ENCODE data around the gene TTYH2. TPM values are rescaled to one million over a fixed set of nuclear protein-coding genes. Genes with fewer than 3 reads are reported as not detected.

Gene TTYH2
- total and polyA plus RNA-seq, 7 experiments from 2014 or later: 1.9 to 15.8 (median 9.8) TPM

GRCh38 chr17:74176546-74177001 lies 36.8 kb upstream of the TTYH2 start:
- no peaks in the 10 kb centered on the region for H3K9me3 ChIP-seq (ENCODE audit: control insufficient read depth in 2 of 3, low read length in 3 of 3)
- H3K27ac Mint-ChIP-seq: no peak overlapping the region
- no peaks in the 10 kb centered on the region for H3K9me3 Mint-ChIP-seq
- H3K27ac ChIP-seq (ENCODE audit: low read depth, low read length): no peak overlapping the region
- CTCF ChIA-PET: interaction anchor here (1.0 to 2.2 kb wide), 3 partner anchors 181 to 749 kb away, joined by 3 to 8 read pairs (median 3); no protein-coding TSS in a partner anchor
- POLR2A ChIA-PET: no interaction called here
- peak; percentile 56 for ATAC-seq
- H3K4me1 Mint-ChIP-seq: peaks cover 0 to 3% (median 0%) of the 10 kb centered on the region in 7 donors
- H3K27me3 Mint-ChIP-seq: peaks cover 12 to 33% (median 27%) of the 10 kb centered on the region in 5 donors
- no peak overlapping the region for H3K4me3 Mint-ChIP-seq
- no peaks in the 10 kb centered on the region for H3K27me3 ChIP-seq (ENCODE audit: control insufficient read depth in 2 of 2, insufficient read depth in 2 of 2, low read length in 2 of 2)
- DNase-seq: peak in 6 of 9 donors; percentile 13 to 32 (median 22)
- intact Hi-C loops (cut with micrococcal nuclease): loop anchor here in 1 of 2 donors (2.0 kb wide), 1 partner anchor 530 kb away; no protein-coding TSS in a partner anchor
- no peaks in the 10 kb centered on the region for H3K36me3 Mint-ChIP-seq
- H3K4me1 ChIP-seq (ENCODE audit: control insufficient read depth in 2 of 2, insufficient read depth in 2 of 2, low read length in 2 of 2): no peaks in the 10 kb centered on the region
- no peaks in the 10 kb centered on the region for H3K36me3 ChIP-seq (ENCODE audit: control insufficient read depth in 2 of 3, insufficient read depth in 3 of 3, low read length in 3 of 3)
- no peak overlapping the region for H3K4me3 ChIP-seq (ENCODE audit: low read length)

DNA sequence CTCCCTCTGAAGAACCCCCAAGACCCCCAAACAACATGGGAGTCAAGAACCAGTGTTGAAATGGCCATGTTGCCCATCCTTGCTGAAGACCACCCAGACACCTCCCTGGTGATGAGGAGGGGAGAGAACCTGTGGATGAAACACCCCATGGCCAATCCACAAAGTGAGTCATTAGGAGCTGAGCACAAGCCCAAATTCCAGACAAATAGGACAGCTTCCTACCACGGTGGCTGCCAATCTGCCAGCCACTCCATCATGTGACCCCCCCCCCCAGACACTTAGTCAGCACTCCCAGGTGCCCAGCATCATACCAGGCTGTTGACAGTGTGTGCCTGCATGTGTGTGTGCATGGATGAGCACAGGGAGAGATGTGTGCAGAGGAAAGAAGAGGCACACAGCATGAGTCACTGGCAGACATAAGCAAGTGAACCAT lies 36.3 kb upstream of the TTYH2 start:
- Mint-ChIP-seq H3K9me3 (no peaks in the 10 kb centered on the region), H3K36me3 (no peaks in the 10 kb centered on the region), H3K27me3 (peaks cover 11 to 35% (median 27%) of the 10 kb centered on the region in 5 donors), H3K4me1 (peaks cover 0 to 3% (median 0%) of the 10 kb centered on the region in 7 donors), H3K4me3 (no peak overlapping the region), H3K27ac (no peak overlapping the region)
- ATAC-seq (no peak), DNase-seq (no peak)
- H3K27me3 ChIP-seq (ENCODE audit: control insufficient read depth in 2 of 2, insufficient read depth in 2 of 2, low read length in 2 of 2): no peaks in the 10 kb centered on the region
- ChIA-PET CTCF (interaction anchor here (1.0 to 2.2 kb wide), 3 partner anchors 181 to 749 kb away, joined by 3 to 8 read pairs (median 3); no protein-coding TSS in a partner anchor), POLR2A (no interaction called here)
- H3K27ac ChIP-seq (ENCODE audit: low read depth, low read length): no peak overlapping the region
- no peaks in the 10 kb centered on the region for H3K4me1 ChIP-seq (ENCODE audit: control insufficient read depth in 2 of 2, insufficient read depth in 2 of 2, low read length in 2 of 2)
- intact Hi-C loops (cut with micrococcal nuclease): loop anchor here in 1 of 2 donors (2.0 kb wide), 1 partner anchor 530 kb away; no protein-coding TSS in a partner anchor
- no peak overlapping the region for H3K4me3 ChIP-seq (ENCODE audit: low read length)
- H3K9me3 ChIP-seq (ENCODE audit: control insufficient read depth in 2 of 3, low read length in 3 of 3): no peaks in the 10 kb centered on the region
- no peaks in the 10 kb centered on the region for H3K36me3 ChIP-seq (ENCODE audit: control insufficient read depth in 2 of 3, insufficient read depth in 3 of 3, low read length in 3 of 3)

DNA sequence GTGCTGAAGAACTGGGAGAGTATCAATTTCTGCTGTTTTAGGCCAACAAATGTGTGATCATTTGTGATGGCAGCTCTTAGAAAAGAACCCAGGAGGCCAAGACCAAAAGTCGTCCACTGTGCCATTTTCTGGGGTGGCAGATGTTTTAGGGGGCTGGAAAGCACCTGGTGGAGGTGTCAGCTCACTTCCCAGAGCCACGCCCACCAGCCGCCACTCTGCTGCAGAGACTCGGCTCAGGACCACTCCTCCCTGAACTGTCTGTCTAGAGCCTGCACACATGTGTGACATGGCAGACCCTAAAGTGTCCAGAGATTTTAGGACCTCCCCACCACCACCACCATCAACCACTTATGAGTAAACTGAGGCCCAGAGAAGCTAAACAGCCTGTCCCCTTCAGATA lies 33.8 kb upstream of the TTYH2 start:
- H3K27ac ChIP-seq (ENCODE audit: low read depth, low read length): no peak overlapping the region
- DNase-seq (no peak), ATAC-seq (no peak)
- H3K9me3 Mint-ChIP-seq: no peaks in the 10 kb centered on the region
- H3K36me3 Mint-ChIP-seq: no peaks in the 10 kb centered on the region
- CTCF ChIA-PET: no interaction called here
- no peak overlapping the region for H3K27ac Mint-ChIP-seq
- H3K4me1 ChIP-seq (ENCODE audit: control insufficient read depth in 2 of 2, insufficient read depth in 2 of 2, low read length in 2 of 2): no peaks in the 10 kb centered on the region
- no peaks in the 10 kb centered on the region for H3K27me3 ChIP-seq (ENCODE audit: control insufficient read depth in 2 of 2, insufficient read depth in 2 of 2, low read length in 2 of 2)
- H3K36me3 ChIP-seq (ENCODE audit: control insufficient read depth in 2 of 3, insufficient read depth in 3 of 3, low read length in 3 of 3): no peaks in the 10 kb centered on the region
- H3K4me3 Mint-ChIP-seq: no peak overlapping the region
- no peaks in the 10 kb centered on the region for H3K9me3 ChIP-seq (ENCODE audit: control insufficient read depth in 2 of 3, low read length in 3 of 3)
- intact Hi-C loops (cut with micrococcal nuclease): no loop called here
- peaks cover 0 to 3% (median 0%) of the 10 kb centered on the region in 7 donors for H3K4me1 Mint-ChIP-seq
- H3K27me3 Mint-ChIP-seq: peaks cover 11 to 37% (median 21%) of the 10 kb centered on the region in 5 donors
- H3K4me3 ChIP-seq (ENCODE audit: low read length): no peak overlapping the region
- POLR2A ChIA-PET: interaction anchor here (0.8 kb wide), 1 partner anchor 18 kb away, joined by 3 read pairs; no protein-coding TSS in a partner anchor

DNA sequence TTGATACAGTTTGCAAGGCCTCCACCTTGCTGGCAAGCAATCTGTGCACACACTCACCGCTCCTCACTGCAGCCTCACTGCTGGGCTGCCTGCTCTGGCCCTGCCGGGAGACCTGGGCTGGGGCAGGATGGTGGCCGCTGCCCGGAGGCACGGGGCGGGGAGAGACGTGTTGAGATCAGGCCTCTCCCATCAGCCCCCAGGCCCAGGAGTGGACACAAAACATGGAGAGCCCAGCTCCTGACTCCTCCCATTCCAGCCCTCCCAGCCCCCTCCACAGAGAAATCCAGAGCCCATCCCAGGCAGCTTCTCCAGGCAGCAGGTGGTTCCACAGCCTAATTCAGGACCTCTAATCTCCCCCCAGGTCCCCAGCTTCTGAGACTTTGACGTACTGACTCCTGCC lies 33.0 kb upstream of the TTYH2 start:
- POLR2A ChIA-PET: interaction anchor here (0.8 kb wide), 1 partner anchor 17 kb away, joined by 3 read pairs; no protein-coding TSS in a partner anchor
- Histone ChIP-seq H3K4me3 (ENCODE audit: low read length) (no peak overlapping the region), H3K4me1 (ENCODE audit: control insufficient read depth in 2 of 2, insufficient read depth in 2 of 2, low read length in 2 of 2) (no peaks in the 10 kb centered on the region), H3K27ac (ENCODE audit: low read depth, low read length) (no peak overlapping the region), H3K9me3 (ENCODE audit: control insufficient read depth in 2 of 3, low read length in 3 of 3) (no peaks in the 10 kb centered on the region), H3K36me3 (ENCODE audit: control insufficient read depth in 2 of 3, insufficient read depth in 3 of 3, low read length in 3 of 3) (no peaks in the 10 kb centered on the region), H3K27me3 (ENCODE audit: control insufficient read depth in 2 of 2, insufficient read depth in 2 of 2, low read length in 2 of 2) (no peaks in the 10 kb centered on the region)
- CTCF ChIA-PET: no interaction called here
- intact Hi-C loops (cut with micrococcal nuclease): no loop called here
- no peaks in the 10 kb centered on the region for H3K9me3 Mint-ChIP-seq
- no peak for DNase-seq
- H3K27me3 Mint-ChIP-seq: peaks cover 11 to 33% (median 16%) of the 10 kb centered on the region in 5 donors
- no peaks in the 10 kb centered on the region for H3K36me3 Mint-ChIP-seq
- ATAC-seq: no peak
- peaks cover 0 to 3% (median 0%) of the 10 kb centered on the region in 7 donors for H3K4me1 Mint-ChIP-seq
- H3K4me3 Mint-ChIP-seq: no peak overlapping the region
- H3K27ac Mint-ChIP-seq: no peak overlapping the region

- no peaks in the 10 kb centered on the region for H3K27me3 ChIP-seq (ENCODE audit: control insufficient read depth in 2 of 2, insufficient read depth in 2 of 2, low read length in 2 of 2)
- POLR2A ChIA-PET: no interaction called here
- no peaks in the 10 kb centered on the region for H3K4me1 ChIP-seq (ENCODE audit: control insufficient read depth in 2 of 2, insufficient read depth in 2 of 2, low read length in 2 of 2)
- no peaks in the 10 kb centered on the region for H3K36me3 ChIP-seq (ENCODE audit: control insufficient read depth in 2 of 3, insufficient read depth in 3 of 3, low read length in 3 of 3)
- H3K27me3 Mint-ChIP-seq: peaks cover 8 to 35% (median 12%) of the 10 kb centered on the region in 5 donors
- H3K9me3 Mint-ChIP-seq: peaks cover 0 to 2% (median 0%) of the 10 kb centered on the region in 11 donors
- no peak overlapping the region for H3K4me3 ChIP-seq (ENCODE audit: low read length)
- no peak overlapping the region for H3K27ac ChIP-seq (ENCODE audit: low read depth, low read length)
- no peak for ATAC-seq
- no peak overlapping the region for H3K27ac Mint-ChIP-seq
- intact Hi-C loops (cut with micrococcal nuclease): no loop called here
- H3K36me3 Mint-ChIP-seq: no peaks in the 10 kb centered on the region
- no peak for DNase-seq
- H3K4me1 Mint-ChIP-seq: peaks cover 0 to 3% (median 0%) of the 10 kb centered on the region in 7 donors
- CTCF ChIA-PET: interaction anchor here (0.7 kb wide), 1 partner anchor 758 kb away, joined by 3 read pairs; no protein-coding TSS in a partner anchor
- H3K4me3 Mint-ChIP-seq: no peak overlapping the region
- no peaks in the 10 kb centered on the region for H3K9me3 ChIP-seq (ENCODE audit: control insufficient read depth in 2 of 3, low read length in 3 of 3)
These were observed 32.0 kb upstream of the TTYH2 start for GRCh38 chr17:74181341-74181740.

GRCh38 chr17:74182041-74182723 lies 31.2 kb upstream of the TTYH2 start:
- no peaks in the 10 kb centered on the region for H3K27me3 ChIP-seq (ENCODE audit: control insufficient read depth in 2 of 2, insufficient read depth in 2 of 2, low read length in 2 of 2)
- ATAC-seq (no peak), DNase-seq (no peak)
- Mint-ChIP-seq H3K9me3 (peaks cover 0 to 2% (median 0%) of the 10 kb centered on the region in 11 donors), H3K36me3 (no peaks in the 10 kb centered on the region), H3K27me3 (peaks cover 0 to 30% (median 5%) of the 10 kb centered on the region in 5 donors), H3K27ac (no peak overlapping the region), H3K4me1 (no peaks in the 10 kb centered on the region), H3K4me3 (no peak overlapping the region)
- ChIA-PET POLR2A (no interaction called here), CTCF (interaction anchor here (0.7 kb wide), 1 partner anchor 1471 kb away, joined by 4 read pairs; no protein-coding TSS in a partner anchor)
- H3K9me3 ChIP-seq (ENCODE audit: control insufficient read depth in 2 of 3, low read length in 3 of 3): no peaks in the 10 kb centered on the region
- H3K4me3 ChIP-seq (ENCODE audit: low read length): no peak overlapping the region
- intact Hi-C loops (cut with micrococcal nuclease): no loop called here
- no peak overlapping the region for H3K27ac ChIP-seq (ENCODE audit: low read depth, low read length)
- H3K36me3 ChIP-seq (ENCODE audit: control insufficient read depth in 2 of 3, insufficient read depth in 3 of 3, low read length in 3 of 3): no peaks in the 10 kb centered on the region
- no peaks in the 10 kb centered on the region for H3K4me1 ChIP-seq (ENCODE audit: control insufficient read depth in 2 of 2, insufficient read depth in 2 of 2, low read length in 2 of 2)

Measured in naive thymus-derived CD4-positive, alpha-beta T cell (primary cell).